Adrenal gland (tissue), 12 donors: ENCODE results near the gene ITGB4. TPM values are rescaled to one million over a fixed set of nuclear protein-coding genes. Genes with fewer than 3 reads are reported as not detected.

Source experiments
- DNase-seq, 7 donors: peaks; one replicate each; pipeline ENCODE4 v3.0.0-alpha.2; 2019 to 2020
- H3K27ac ChIP-seq, 5 donors: fragments of 200-600 bp; sonication (generic) in 4 of 5; 1 replicate in 3 of 5; 2 replicates in 2 of 5; pipeline versions ENCODE4 v1.5.1 to v1.8.0; 2016 to 2020; ENCODE audit warnings: mild to moderate bottlenecking in 1 of 5
- H3K27me3 ChIP-seq: fragments of 200-600 bp; 2 replicates; pipeline ENCODE4 v1.8.0; 2021
- H3K36me3 ChIP-seq, 2 donors: fragments of 200-600 bp; replicated peaks in 1 of 2; 1 replicate in 1 of 2; 2 replicates in 1 of 2; pipeline versions ENCODE4 v1.5.1 to v1.8.0; 2018 to 2022
- H3K4me1 ChIP-seq, 2 donors: fragments of 200-600 bp; replicated peaks in 1 of 2; 1 replicate in 1 of 2; 2 replicates in 1 of 2; pipeline versions ENCODE4 v1.5.1 to v1.8.0; 2018 to 2021
- H3K4me3 ChIP-seq, 4 donors: fragments of 200-600 bp; sonication (generic) in 3 of 4; one replicate each; pipeline ENCODE4 v1.5.1; 2016 to 2018
- H3K9me3 ChIP-seq, 3 donors: fragments of 200-600 bp; sonication (generic) in 1 of 3; replicated peaks in 1 of 3; 1 replicate in 2 of 3; 2 replicates in 1 of 3; pipeline versions ENCODE4 v1.5.1 to v1.8.0; 2016 to 2021
- POLR2A ChIP-seq, 2 donors: fragments of 450-650 bp; IDR thresholded peaks; one replicate each; pipeline ENCODE4 v1.6.1; 2017; ENCODE audit warnings: antibody characterized with exemption in 2 of 2, mild to moderate bottlenecking in 2 of 2, moderate library complexity in 1 of 2
- WGBS, 4 donors: extraction: QIAGEN DNeasy Blood & Tissue Kit in 2 of 4; methylation state at CpG; one replicate each; pipeline versions ENCODE4 v1.1.5 to v1.1.7; 2013 to 2017; 5-methylcytosine and 5-hydroxymethylcytosine counted together
- intact Hi-C, 2 donors: fragments of 100-400 bp; cut with DNase I; formaldehyde crosslinking; loops; one replicate each; pipeline versions ENCODE4 v1.14.1 to v1.15.0; 2022 to 2023
- polyA plus RNA-seq, 3 donors: library from polyadenylated mRNA; stranded (reverse); fragments of 200-250 nt in 2 of 3; fragments of 350-450 nt in 1 of 3; fragmentation: Illumina TruSeq in 1 of 3; extraction: RNeasy Lipid Tissue Mini Kit (QIAGEN cat#74804) in 1 of 3; gene quantifications; one replicate each; pipeline ENCODE4 v1.2.3, GENCODE V29; 2013 to 2014
- total RNA-seq, 9 donors: library from RNA; depleted of rRNA in 4 of 9; stranded (reverse); fragments of >200 nt in 4 of 9; fragments of 120-200 nt in 1 of 9; fragmentation: NEBNext Ultra II Directional in 1 of 9; extraction: Animal tissue kit (Norgen Biotek cat#: 25700) in 1 of 9; gene quantifications; one replicate each; pipeline versions ENCODE4 v1.1.0 to v1.2.4, GENCODE V29; 2013 to 2023
- TF ChIP-seq, protein P1 (sequence below), 6 experiments: fragments of 450-650 bp in 4 of 6; fragments of 200-600 bp in 2 of 6; sonication (generic) in 1 of 6; IDR thresholded peaks; 1 replicate in 5 of 6; 2 replicates in 1 of 6; pipeline versions ENCODE4 v1.5.1 to v1.8.0; 2016 to 2021; ENCODE audit warnings: antibody characterized with exemption in 6 of 6, mild to moderate bottlenecking in 2 of 6, moderate library complexity in 1 of 6
- donor health status: healthy with polysubstance abuse.
- donor health status: Bipolar disorder and iron deficiency.
- donor health status: DM: yes; HTN: yes; CAD: no.
- donor health status: DM: no; HTN: no; CAD: no.
- donor health status: DM: no; HTN: no; CAD: no.
- donor health status: DM: yes; HTN: yes; CAD: no.

Gene ITGB4
- total and polyA plus RNA-seq, 12 donors: 1.00 to 12.5 (median 6.9) TPM

DNA sequence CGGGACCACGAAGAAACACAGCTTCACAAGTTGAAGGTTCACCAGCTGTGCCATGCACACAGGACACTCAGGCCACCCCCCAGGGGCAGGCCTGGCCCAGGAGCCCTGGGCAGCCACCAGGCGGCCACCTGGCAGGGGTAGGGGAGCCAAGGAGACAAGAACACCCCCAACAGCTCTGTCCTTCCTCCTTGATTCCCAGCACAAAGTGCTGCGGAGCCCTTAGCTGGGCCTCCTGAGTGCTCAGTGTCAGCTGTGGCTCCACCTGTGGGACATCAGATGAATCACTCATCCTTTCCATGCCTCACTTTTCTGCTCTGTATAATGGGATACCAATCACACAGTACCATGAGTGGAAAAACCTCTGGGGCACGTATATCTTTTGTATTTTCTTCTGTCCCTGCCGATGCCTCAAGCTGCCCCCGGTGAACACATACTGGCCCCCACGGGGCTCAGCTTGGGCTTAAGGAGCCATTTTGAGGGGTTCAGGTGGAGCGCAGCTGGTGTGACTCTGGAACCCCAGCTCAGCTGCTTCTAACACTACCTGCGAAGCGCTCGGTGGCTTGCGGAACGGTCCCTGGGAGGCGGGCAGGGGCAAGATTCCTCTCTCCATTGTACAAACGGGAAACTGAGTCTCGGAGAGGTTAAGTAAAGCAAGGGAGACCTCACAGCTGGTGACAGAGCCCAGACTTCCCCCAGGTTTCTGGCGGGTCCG lies 31.7 kb downstream of the ITGB4 start:
- Histone ChIP-seq H3K9me3 (no peaks in the 10 kb centered on the region), H3K36me3 (peaks cover 0 to 3% of the 10 kb centered on the region in 2 donors), H3K27me3 (no peaks in the 10 kb centered on the region), H3K27ac (no peak overlapping the region), H3K4me3 (peak overlapping the region in 1 of 4 donors; percentile 59), H3K4me1 (peaks cover 11 to 14% of the 10 kb centered on the region in 2 donors)
- intact Hi-C loops: no loop called here
- TF ChIP-seq POLR2A (IDR thresholded peaks at IDR 0.05): no peak
- TF ChIP-seq, protein P1, sequence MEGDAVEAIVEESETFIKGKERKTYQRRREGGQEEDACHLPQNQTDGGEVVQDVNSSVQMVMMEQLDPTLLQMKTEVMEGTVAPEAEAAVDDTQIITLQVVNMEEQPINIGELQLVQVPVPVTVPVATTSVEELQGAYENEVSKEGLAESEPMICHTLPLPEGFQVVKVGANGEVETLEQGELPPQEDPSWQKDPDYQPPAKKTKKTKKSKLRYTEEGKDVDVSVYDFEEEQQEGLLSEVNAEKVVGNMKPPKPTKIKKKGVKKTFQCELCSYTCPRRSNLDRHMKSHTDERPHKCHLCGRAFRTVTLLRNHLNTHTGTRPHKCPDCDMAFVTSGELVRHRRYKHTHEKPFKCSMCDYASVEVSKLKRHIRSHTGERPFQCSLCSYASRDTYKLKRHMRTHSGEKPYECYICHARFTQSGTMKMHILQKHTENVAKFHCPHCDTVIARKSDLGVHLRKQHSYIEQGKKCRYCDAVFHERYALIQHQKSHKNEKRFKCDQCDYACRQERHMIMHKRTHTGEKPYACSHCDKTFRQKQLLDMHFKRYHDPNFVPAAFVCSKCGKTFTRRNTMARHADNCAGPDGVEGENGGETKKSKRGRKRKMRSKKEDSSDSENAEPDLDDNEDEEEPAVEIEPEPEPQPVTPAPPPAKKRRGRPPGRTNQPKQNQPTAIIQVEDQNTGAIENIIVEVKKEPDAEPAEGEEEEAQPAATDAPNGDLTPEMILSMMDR (IDR thresholded peaks at IDR 0.05): no peak
- WGBS, 4 donors: 65 to 72% (median 68%) methylated on average over 10 to 19 of the region's 19 CpGs
- DNase-seq: no peak

DNA sequence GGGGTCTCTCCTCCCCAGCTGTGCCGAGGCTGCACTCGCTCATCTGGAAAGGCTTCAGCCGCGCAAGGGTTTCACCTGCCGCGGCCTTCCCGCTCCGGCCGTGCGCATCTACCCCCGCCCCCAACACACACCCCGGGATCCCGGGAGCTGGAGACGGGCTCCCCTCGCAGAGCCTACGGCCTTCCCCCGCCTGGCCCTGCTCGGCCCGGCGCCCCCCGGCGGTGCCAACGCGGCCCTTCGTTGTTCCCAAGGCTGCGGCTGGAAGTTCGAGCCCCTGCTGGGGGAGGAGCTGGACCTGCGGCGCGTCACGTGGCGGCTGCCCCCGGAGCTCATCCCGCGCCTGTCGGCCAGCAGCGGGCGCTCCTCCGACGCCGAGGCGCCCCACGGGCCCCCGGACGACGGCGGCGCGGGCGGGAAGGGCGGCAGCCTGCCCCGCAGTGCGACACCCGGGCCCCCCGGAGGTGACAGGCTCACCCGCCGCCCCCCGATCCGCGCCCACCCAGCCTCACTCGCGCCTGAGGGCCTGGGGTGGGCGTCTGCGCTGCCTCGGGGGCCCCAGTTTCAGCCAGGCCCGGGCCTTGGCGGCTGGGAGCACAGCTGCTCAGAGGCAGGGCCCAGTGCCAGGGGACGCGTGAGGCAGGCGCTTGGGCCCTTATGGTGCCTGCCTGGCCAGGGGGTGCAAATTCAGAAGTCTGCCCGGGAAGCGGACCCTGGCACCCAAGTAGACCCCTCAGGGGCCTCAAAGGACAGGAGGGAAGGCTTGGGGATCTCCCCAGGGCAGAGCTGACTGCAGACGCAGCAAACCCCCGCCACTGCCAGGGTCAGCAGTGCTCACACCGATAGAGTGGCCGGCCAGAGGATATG lies 32.5 kb downstream of the ITGB4 start:
- peak overlapping the region in 1 of 5 donors; percentile 59 for H3K27ac ChIP-seq
- peaks cover 11 to 14% of the 10 kb centered on the region in 2 donors for H3K4me1 ChIP-seq
- peak overlapping the region in 1 of 4 donors; percentile 59 for H3K4me3 ChIP-seq
- intact Hi-C loops: no loop called here
- no peaks in the 10 kb centered on the region for H3K9me3 ChIP-seq
- DNase-seq: peak in 5 of 7 donors; percentile 68 to 70 (median 69)
- peaks cover 0 to 8% of the 10 kb centered on the region in 2 donors for H3K36me3 ChIP-seq
- WGBS, 4 donors: 2 to 73% (median 6%) methylated on average over 6 to 76 of the region's 76 CpGs
- TF ChIP-seq, protein P1 (IDR thresholded peaks at IDR 0.05): peak in 4 of 6 experiments; percentile 9 to 69 (median 60)
- TF ChIP-seq POLR2A (IDR thresholded peaks at IDR 0.05): peak; percentile 8 to 25
- no peaks in the 10 kb centered on the region for H3K27me3 ChIP-seq

DNA sequence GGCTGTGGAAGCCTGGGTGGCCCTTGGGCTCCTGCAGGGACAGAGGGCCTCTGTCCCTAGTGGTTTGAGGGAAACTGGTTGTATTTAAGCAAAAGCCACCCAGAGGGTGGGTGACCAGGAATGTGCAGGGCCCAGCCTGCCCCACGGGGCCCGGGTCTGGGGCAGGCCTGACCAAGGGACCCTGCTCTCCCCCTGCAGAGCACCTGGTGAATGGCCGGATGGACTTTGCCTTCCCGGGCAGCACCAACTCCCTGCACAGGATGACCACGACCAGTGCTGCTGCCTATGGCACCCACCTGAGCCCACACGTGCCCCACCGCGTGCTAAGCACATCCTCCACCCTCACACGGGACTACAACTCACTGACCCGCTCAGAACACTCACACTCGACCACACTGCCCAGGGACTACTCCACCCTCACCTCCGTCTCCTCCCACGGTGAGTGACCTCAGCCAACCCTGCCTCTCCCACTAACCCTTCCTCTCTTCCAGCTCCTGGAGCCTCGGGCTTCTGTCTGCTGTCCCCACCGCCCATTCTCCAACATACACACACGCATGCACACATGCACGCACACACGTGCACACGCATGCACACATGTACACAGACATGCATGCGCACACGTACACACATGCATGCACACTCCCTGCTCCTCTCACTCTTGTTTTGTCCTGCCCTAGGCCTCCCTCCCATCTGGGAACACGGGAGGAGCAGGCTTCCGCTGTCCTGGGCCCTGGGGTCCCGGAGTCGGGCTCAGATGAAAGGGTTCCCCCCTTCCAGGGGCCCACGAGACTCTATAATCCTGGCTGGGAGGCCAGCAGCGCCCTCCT lies 33.3 kb downstream of the ITGB4 start:
- intact Hi-C loops: no loop called here
- no peak for DNase-seq
- TF ChIP-seq, protein P1 (IDR thresholded peaks at IDR 0.05): no peak
- TF ChIP-seq POLR2A (IDR thresholded peaks at IDR 0.05): no peak
- peaks cover 0 to 8% of the 10 kb centered on the region in 2 donors for H3K36me3 ChIP-seq
- H3K9me3 ChIP-seq: no peaks in the 10 kb centered on the region
- WGBS, 4 donors: 82 to 84% (median 82%) methylated on average over 20 to 27 of the region's 27 CpGs
- H3K4me3 ChIP-seq: peak overlapping the region in 1 of 4 donors; percentile 59
- no peaks in the 10 kb centered on the region for H3K27me3 ChIP-seq
- H3K4me1 ChIP-seq: peaks cover 11 to 13% of the 10 kb centered on the region in 2 donors
- peak overlapping the region in 1 of 5 donors; percentile 59 for H3K27ac ChIP-seq
